ENCODE measurements around the gene IL6.
"Not testable (repeated sequence)": the region's sequence is repeated elsewhere in the genome, so short reads cannot be mapped to it uniquely, and the experiment has no call there.

IL6 gene

GRCh38 chr7:22759721-22760120 is 32.7 kb downstream of the IL6 start:
- no peak for TF ChIP-seq CTCF (IDR thresholded peaks at IDR 0.05; ENCODE audit: control insufficient read depth, extremely low read depth, insufficient read depth)
- H3K4me3 ChIP-seq (ENCODE audit: low read depth, low read length) = no peak overlapping the region
- DNase-seq (ENCODE audit: low read depth) = no peak

- no peak for DNase-seq (ENCODE audit: low read depth)
- no peak overlapping the region for H3K4me3 ChIP-seq (ENCODE audit: low read depth, low read length)
- no peak for TF ChIP-seq CTCF (IDR thresholded peaks at IDR 0.05; ENCODE audit: control insufficient read depth, extremely low read depth, insufficient read depth)
These were observed 35.9 kb downstream of the IL6 start for GRCh38 chr7:22762866-22763265.

- no peak for DNase-seq (ENCODE audit: low read depth)
- no peak for TF ChIP-seq CTCF (IDR thresholded peaks at IDR 0.05; ENCODE audit: control insufficient read depth, extremely low read depth, insufficient read depth)
- no peak overlapping the region for H3K4me3 ChIP-seq (ENCODE audit: low read depth, low read length)
These were observed 38.6 kb downstream of the IL6 start for GRCh38 chr7:22765609-22766008.

GRCh38 chr7:22771194-22771871 is 44.3 kb downstream of the IL6 start:
- H3K4me3 ChIP-seq (ENCODE audit: low read depth, low read length) = no peak overlapping the region
- no peak for DNase-seq (ENCODE audit: low read depth)
- TF ChIP-seq CTCF (IDR thresholded peaks at IDR 0.05; ENCODE audit: control insufficient read depth, extremely low read depth, insufficient read depth) = no peak

GRCh38 chr7:22771872-22772228 is 44.9 kb downstream of the IL6 start:
- TF ChIP-seq CTCF (IDR thresholded peaks at IDR 0.05; ENCODE audit: control insufficient read depth, extremely low read depth, insufficient read depth) = no peak
- H3K4me3 ChIP-seq (ENCODE audit: low read depth, low read length) = no peak overlapping the region
- no peak for DNase-seq (ENCODE audit: low read depth)

GRCh38 chr7:22772885-22773284 is 45.9 kb downstream of the IL6 start:
- H3K4me3 ChIP-seq (ENCODE audit: low read depth, low read length) = no peak overlapping the region
- DNase-seq (ENCODE audit: low read depth) = no peak
- TF ChIP-seq CTCF (IDR thresholded peaks at IDR 0.05; ENCODE audit: control insufficient read depth, extremely low read depth, insufficient read depth) = no peak

- DNase-seq (ENCODE audit: low read depth) = no peak
- no peak overlapping the region for H3K4me3 ChIP-seq (ENCODE audit: low read depth, low read length)
- no peak for TF ChIP-seq CTCF (IDR thresholded peaks at IDR 0.05; ENCODE audit: control insufficient read depth, extremely low read depth, insufficient read depth)
These were observed 50.0 kb downstream of the IL6 start for GRCh38 chr7:22776964-22777363.

GRCh38 chr7:22779730-22780323 is 52.8 kb downstream of the IL6 start:
- not testable (repeated sequence) for H3K4me3 ChIP-seq (ENCODE audit: low read depth, low read length); DNase-seq (ENCODE audit: low read depth)
